HG02870 (cell line): Measurements from ENCODE around the gene NDUFA12.
"Not testable (repeated sequence)": the region's sequence is repeated elsewhere in the genome, so short reads cannot be mapped to it uniquely, and the experiment has no call there.

Experiments used
- ATAC-seq: cut with Tn5 transposase; IDR thresholded peaks from one replicate; pipeline ENCODE4 v1.9.1; 2021; ENCODE audit warnings: mild to moderate bottlenecking, moderate library complexity; ENCODE audit not compliant: unreplicated experiment

The NDUFA12 gene

DNA sequence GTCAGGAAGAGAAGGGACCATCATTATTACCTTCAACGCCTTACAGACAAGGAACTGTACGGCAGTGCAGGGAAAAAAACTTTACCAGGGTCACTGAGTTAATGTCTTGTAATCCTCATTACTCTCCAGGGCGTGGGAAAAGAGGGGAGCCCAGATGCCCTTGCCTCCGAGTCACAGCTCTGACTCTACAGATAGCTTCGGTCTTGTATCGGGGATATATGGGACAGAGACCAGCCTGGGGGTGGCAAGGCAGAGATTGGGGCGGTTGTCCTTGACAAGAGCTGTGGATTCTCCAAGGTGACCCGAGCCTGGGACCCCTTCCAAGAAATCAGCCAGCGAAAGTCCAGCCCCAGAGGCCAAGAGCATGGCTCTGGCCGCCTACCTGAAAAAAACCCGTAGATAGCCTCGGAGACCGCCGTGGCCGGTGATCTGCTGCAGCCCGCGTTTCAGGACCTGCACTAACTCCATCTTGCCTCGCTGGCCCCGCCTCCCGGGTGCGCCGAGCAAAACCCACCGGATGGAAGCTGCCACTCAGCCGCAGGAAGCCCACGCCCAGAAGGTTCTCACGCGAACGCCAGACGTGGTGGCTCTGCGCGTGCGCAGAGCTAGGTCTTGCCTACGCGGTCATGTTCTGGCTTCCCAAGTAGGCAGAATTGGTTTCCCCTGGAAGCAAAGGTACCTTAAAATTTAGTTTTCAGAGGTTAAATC, at the start of gene NDUFA12:
NDUFA12 (minus strand) TSS at position 485 of the 708 bp plus-strand sequence; CDS start at position 468, 17 bp downstream.
- peak; percentile 100 for ATAC-seq

DNA sequence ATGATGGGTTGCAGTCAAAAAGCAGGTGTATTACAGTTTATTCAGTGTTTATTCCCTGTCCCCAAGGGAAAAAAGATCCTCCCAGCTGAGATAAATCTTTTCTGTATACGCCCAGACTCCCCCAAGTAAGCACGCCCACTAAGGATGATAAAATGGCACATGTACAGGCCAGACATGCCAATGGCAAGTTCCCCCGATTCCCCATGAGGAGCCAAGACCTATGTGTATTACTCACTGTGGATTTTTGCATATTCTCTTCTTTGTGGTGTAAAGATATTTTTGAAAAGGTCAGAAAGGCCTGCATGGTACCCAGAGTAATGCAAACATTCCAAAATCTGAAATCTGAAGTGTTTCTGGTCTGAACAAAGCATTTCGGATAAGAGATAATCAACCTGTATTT, 47.7 kb upstream of the NDUFA12 start:
- no peak for ATAC-seq

DNA sequence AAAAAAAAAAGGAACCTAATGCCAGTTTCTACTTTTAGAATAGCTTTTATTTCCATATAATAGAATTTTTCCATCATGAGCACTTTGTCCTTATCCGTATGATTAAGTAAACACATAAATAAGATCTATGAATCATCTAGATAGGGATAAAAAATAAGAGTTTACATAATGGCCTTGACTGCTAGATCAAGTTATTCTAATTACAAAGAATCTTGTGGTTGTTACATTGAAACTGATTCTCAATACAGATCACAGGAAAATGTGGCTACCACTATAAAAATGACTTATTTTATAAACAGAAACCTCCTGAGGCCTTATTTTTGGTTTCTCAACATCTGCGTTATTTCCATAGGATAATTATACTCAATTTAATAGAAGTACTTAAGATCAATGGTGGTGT, 34.4 kb upstream of the NDUFA12 start:
- no peak for ATAC-seq

GRCh38 chr12:95034750-95035149, 31.3 kb upstream of the NDUFA12 start:
- no peak for ATAC-seq

- no peak for ATAC-seq
Observed at GRCh38 chr12:95022477-95022876, 19.0 kb upstream of the NDUFA12 start.

GRCh38 chr12:95017482-95017881, 14.0 kb upstream of the NDUFA12 start:
- no peak for ATAC-seq

- ATAC-seq, result no peak
Observed at GRCh38 chr12:95016120-95016519, 12.6 kb upstream of the NDUFA12 start.

DNA sequence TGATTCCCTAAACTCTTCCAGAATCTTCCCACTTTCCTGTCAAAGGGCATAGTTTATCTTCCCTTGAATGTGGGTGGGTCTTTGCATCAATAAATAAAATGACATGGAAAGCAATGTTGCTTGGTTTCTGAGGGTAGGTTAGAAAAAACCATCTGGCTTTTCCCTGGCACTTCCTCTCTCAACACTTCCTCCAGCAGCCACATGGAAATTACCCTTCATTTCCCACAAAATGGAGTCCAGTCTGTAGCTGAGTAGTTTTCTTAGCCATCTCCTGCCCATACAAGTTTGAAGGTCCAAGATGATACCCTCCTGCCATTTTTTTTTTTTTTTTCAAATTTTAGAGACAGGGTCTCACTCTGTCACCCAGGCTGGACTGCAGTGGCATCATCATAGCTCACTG, 11.1 kb upstream of the NDUFA12 start:
- no peak for ATAC-seq

DNA sequence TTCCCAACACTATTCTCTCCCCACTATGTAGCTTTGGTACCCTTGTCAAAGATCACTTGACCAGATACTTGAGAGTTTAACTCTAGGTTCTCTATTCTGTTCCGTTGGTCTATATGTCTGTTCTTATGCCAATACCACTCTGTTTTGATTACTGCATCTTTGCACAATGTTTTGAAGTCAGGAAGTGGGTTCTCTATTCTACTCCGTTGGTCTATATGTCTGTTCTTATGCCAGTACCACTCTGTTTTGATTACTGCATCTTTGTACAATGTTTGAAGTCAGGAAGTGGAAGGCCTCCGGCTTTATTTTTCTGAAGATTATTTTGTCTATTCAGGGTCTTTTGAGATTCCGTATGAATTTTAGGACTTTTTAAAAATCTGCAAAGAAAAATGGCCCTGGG, 2.7 kb upstream of the NDUFA12 start:
- ATAC-seq, result no peak

- ATAC-seq, result no peak
Observed at GRCh38 chr12:95004610-95005009, 1.1 kb upstream of the NDUFA12 start.

DNA sequence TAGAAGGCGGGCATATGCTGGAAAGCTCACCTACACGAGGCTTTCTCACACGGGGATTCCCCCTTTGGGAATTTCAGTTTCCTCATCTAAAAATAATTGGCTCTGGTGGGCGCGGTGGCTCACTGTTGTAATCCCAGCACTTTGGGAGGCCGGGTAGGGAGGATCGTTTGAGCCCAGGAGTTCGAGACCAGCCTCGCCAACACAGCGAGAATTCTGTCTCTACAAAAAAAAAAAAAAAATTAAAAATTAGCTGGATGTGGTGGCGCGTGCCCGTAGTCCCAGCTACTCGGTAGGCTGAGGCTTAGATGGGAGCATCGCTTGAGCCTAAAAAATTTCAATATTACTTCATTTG, 400 bp upstream of the NDUFA12 start:
- ATAC-seq, result no peak

DNA sequence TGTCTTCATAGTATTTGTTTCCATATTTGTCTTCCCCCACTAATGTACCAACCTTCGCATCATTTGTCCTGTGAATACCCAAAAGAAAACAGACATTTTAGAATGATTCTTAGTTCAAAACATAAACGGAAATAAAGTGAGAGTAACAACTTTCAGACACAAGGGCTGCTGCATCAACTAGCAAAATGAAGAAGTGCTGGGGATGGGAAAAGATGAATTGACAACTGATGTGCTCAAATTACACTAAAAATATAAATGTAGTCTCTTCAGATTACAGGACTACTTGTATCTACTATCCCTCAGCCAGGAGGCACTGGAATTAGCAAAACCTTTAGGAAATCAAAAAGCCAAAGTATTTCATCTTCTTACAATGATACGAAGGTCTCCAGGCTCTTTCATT, 743 bp downstream of the NDUFA12 start:
- ATAC-seq, result no peak

DNA sequence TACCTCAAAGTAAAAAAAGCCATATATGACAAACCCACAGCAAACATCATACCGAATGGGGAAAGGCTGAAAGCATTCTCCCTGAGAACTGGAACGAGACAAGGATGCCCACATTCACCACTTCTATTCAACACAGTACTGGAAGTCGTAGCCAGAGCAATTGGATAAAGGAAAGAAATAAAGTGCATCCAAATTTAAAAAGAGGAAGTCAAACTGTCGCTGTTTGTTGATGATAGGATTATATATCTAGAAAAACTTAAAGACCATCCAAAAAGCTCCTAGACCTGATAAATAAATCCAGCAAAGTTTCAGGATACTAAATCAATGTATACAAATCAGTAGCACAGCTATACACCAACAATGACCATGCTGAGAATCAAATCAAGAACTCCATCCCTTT, 5.2 kb downstream of the NDUFA12 start:
- ATAC-seq, result no peak

DNA sequence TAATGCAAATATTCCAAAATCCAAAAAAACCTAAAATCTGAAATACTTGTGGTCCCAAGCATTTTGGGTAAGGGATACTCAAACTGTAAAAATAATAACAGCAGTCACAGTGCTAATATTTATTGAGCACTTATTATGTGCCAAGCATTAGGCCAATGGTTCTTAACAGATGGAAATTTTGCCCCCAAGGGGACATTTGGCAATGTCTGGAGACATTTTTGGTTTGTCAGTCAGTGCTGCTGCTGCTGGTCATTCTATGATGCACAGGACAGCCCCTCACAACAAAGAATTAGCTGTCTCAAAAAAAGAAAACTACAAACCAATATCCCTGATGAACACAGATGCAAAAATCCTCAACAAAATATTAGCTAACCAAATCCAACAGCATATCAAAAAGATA, 5.8 kb downstream of the NDUFA12 start:
- ATAC-seq, result no peak

GRCh38 chr12:94997061-94997460, 6.4 kb downstream of the NDUFA12 start:
- ATAC-seq, result no peak

GRCh38 chr12:94994312-94994711, 9.2 kb downstream of the NDUFA12 start:
- no peak for ATAC-seq

- not testable (repeated sequence) for ATAC-seq
Observed at GRCh38 chr12:94993855-94994254, 9.6 kb downstream of the NDUFA12 start.

DNA sequence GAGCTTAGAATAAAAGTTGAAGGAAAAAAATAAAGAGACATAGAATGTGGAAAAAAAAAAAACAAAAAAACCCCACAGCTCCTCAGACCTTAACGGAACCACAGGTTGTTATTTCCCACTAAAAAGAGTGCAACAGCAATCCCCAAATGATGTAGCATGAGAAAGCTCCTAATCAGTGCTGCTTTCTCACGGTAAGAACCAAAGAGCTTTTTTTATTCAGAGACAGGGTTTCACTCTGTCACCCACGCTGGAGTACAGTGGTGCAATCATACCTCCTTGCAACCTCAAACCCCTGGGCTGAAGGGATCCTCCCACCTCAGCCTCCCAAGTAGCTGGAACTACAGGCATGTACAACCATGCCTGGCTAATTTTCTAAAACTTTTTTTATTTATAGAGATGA, 13.3 kb downstream of the NDUFA12 start:
- ATAC-seq, result no peak

GRCh38 chr12:94988471-94988870, 15.0 kb downstream of the NDUFA12 start:
- no peak for ATAC-seq

DNA sequence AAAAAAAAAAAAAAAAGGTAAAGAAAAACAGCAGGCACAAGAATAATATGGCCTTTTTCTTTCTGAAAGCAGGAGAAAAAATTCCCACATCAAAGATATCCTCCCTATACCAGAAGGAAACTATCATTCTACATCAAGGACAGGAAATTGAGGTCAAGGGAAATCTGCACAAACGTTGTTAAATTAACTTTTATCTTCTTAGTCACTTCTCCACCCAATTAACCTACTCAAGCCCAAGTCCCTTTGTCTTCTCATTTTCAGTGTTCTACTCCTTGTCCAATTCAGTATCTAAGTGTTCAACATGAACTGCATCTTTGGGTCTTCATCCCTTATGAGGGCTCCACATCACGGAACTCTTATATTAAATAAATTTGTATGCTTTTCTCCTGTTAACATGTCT, 15.7 kb downstream of the NDUFA12 start:
- ATAC-seq, result no peak

DNA sequence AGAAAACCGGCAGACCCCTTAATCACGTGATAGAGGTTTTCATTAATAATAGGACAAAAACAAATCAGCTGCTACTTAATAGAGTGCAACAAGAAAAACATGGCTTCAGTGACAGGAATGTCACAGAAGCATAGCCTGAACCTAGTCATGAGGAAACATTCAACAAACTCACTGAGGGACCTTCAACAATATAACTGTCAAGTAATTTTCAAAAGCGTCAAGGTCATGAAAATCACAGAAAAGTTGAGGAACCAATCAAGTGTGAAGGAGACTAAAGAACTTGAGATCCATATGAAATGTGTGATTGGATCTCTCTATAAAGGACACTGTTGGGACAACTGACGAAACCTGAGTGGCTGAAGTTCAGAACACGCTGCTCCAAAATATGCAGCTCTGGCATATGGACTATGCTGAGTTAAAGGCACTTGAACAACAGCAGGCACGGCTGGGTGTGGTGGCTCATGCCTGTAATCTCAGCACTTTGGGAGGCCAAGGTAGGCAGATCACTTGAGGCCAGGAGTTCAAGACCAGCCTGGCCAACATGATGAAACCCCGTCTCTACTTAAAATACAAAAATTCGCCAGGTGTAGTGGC, 16.3 kb downstream of the NDUFA12 start:
- ATAC-seq, result no peak

- ATAC-seq, result not testable (repeated sequence)
Observed at GRCh38 chr12:94985099-94985498, 18.4 kb downstream of the NDUFA12 start.

DNA sequence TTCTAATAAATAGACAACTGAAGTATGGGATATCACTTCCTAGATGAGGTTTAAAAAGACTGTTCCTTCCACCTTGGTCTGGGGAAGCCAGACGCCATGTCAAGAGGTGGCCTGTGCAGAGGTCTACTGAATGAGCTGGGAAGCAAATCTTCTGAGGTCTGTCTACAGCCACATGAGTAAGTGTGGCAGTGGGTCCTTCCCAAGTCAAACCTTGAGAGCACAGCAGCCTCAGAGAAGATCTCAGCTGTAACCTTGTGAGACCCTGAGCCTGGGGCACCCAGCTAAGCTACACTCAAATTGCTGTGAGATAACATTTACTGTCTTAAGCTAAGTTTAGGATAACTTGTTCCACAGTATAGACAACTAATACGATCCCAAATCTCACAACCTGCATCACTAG, 20.2 kb downstream of the NDUFA12 start:
- no peak for ATAC-seq
